SK-N-SH (cell line): Measurements from ENCODE around the gene GPR68. TPM values are rescaled to one million over a fixed set of nuclear protein-coding genes. Genes with fewer than 3 reads are reported as not detected.

ENCODE experiments used
- CTCF ChIA-PET: fragments of 300-600, 350-600 bp; formaldehyde crosslinking; extraction: SDS; loops from one replicate; lab custom pipeline; 2021; lab: Yijun Ruan, JAX
- POLR2A ChIA-PET: fragments of 350-600 bp; sonication (Branson Sonifier 250); formaldehyde crosslinking; extraction: SDS; loops from one replicate; lab custom pipeline; 2020; ENCODE audit warnings: antibody characterized with exemption, inconsistent platforms; lab: Yijun Ruan, JAX
- DNase-seq: peaks from one replicate; pipeline ENCODE4 v3.0.0; 2012
- H2AFZ ChIP-seq: fragments of 200-600 bp; sonication (generic); 2 replicates; pipeline ENCODE4 v1.8.1; 2016; ENCODE audit warnings: antibody characterized with exemption, mild to moderate bottlenecking, low read depth
- H3F3A ChIP-seq: fragments of 200-600 bp; sonication (generic); replicated peaks from 2 replicates; pipeline ENCODE3; 2016; ENCODE audit warnings: antibody characterized with exemption, mild to moderate bottlenecking; ENCODE audit not compliant: insufficient read depth
- H3K27ac ChIP-seq, 2 experiments: fragments of 200-500 bp in 1 of 2; fragments of 200-600 bp in 1 of 2; sonication (Bioruptor generic) in 1 of 2; sonication (generic), shearing (Covaris generic) in 1 of 2; 2 replicates each; pipeline versions ENCODE4 v1.5.1 to v1.6.1; 2014 to 2016; ENCODE audit warnings: low read depth in 2 of 2, inconsistent platforms in 1 of 2, low read length in 1 of 2, mild to moderate bottlenecking in 1 of 2, mixed read lengths in 1 of 2
- H3K27me3 ChIP-seq: fragments of 200-600 bp; sonication (generic), shearing (Covaris generic); 2 replicates; pipeline ENCODE4 v1.6.1; 2016; ENCODE audit warnings: mixed run types; ENCODE audit not compliant: insufficient read depth
- H3K36me3 ChIP-seq, 2 experiments: fragments of 200-500 bp in 1 of 2; fragments of 200-600 bp in 1 of 2; sonication (Bioruptor generic) in 1 of 2; sonication (generic) in 1 of 2; replicated peaks in 1 of 2; 2 replicates each; pipeline versions ENCODE3 to v1.5.1; 2014 to 2016; ENCODE audit warnings: low read length in 1 of 2, mild to moderate bottlenecking in 1 of 2; ENCODE audit not compliant: insufficient read depth in 2 of 2, control insufficient read depth in 1 of 2
- H3K4me1 ChIP-seq, 2 experiments: fragments of 200-500 bp in 1 of 2; fragments of 200-600 bp in 1 of 2; sonication (Bioruptor generic) in 1 of 2; sonication (generic), shearing (Covaris generic) in 1 of 2; 2 replicates each; pipeline versions ENCODE4 v1.5.1 to v1.6.1; 2014 to 2016; ENCODE audit warnings: low read depth in 1 of 2, low read length in 1 of 2, mixed run types in 1 of 2; ENCODE audit not compliant: insufficient read depth in 2 of 2, control insufficient read depth in 1 of 2
- H3K4me2 ChIP-seq: fragments of 200-600 bp; sonication (generic), shearing (Covaris generic); 2 replicates; pipeline ENCODE4 v1.6.1; 2017; ENCODE audit warnings: mixed run types
- H3K4me3 ChIP-seq, 2 experiments: fragments of 200-500 bp in 1 of 2; fragments of 200-600 bp in 1 of 2; sonication (Bioruptor generic) in 1 of 2; sonication (generic), shearing (Covaris generic) in 1 of 2; 2 replicates each; pipeline versions ENCODE4 v1.5.1 to v1.8.1; 2014 to 2016; ENCODE audit warnings: low read depth in 2 of 2, inconsistent platforms in 1 of 2, low read length in 1 of 2, mild to moderate bottlenecking in 1 of 2, mixed read lengths in 1 of 2, moderate library complexity in 1 of 2
- H3K79me2 ChIP-seq: fragments of 200-600 bp; sonication (generic); 2 replicates; pipeline ENCODE4 v1.8.1; 2017; ENCODE audit warnings: mild to moderate bottlenecking; ENCODE audit not compliant: insufficient read depth
- H3K9ac ChIP-seq: fragments of 200-600 bp; sonication (generic); 2 replicates; pipeline ENCODE4 v1.6.1; 2017; ENCODE audit warnings: mixed run types
- H3K9me2 ChIP-seq: fragments of 200-600 bp; sonication (generic); 2 replicates; pipeline ENCODE4 v1.6.1; 2017; ENCODE audit warnings: mixed run types
- H3K9me3 ChIP-seq: fragments of 200-600 bp; sonication (generic); 2 replicates; pipeline ENCODE4 v1.6.1; 2017; ENCODE audit warnings: mixed run types, mild to moderate bottlenecking, moderate library complexity
- H4K20me1 ChIP-seq: fragments of 200-600 bp; sonication (generic); 2 replicates; pipeline ENCODE4 v1.6.1; 2017; ENCODE audit warnings: mild to moderate bottlenecking, mixed run types; ENCODE audit not compliant: insufficient read depth
- ELF1 ChIP-seq: IDR thresholded peaks from 2 replicates; pipeline ENCODE4 v1.4.0; 2012
- FOXJ3 ChIP-seq: sonication (generic); formaldehyde crosslinking; IDR thresholded peaks from 2 replicates; pipeline ENCODE4 v1.5.1; 2020; ENCODE audit warnings: mild to moderate bottlenecking, missing genetic modification reagents
- GABPA ChIP-seq: IDR thresholded peaks from 2 replicates; pipeline ENCODE4 v1.4.0; 2012; ENCODE audit warnings: low read depth, mild to moderate bottlenecking
- GATA2 ChIP-seq: sonication (generic); formaldehyde crosslinking; IDR thresholded peaks from 2 replicates; pipeline ENCODE4 v1.5.0; 2020; ENCODE audit warnings: mild to moderate bottlenecking, missing genetic modification reagents
- MXI1 ChIP-seq: IDR thresholded peaks from 2 replicates; pipeline ENCODE4 v1.6.1; 2012; ENCODE audit warnings: mild to moderate bottlenecking, low read depth, low read length, improper control_type of control experiment
- NRF1 ChIP-seq: IDR thresholded peaks from 2 replicates; pipeline ENCODE4 v1.6.1; 2012; ENCODE audit warnings: low read depth, mild to moderate bottlenecking, low read length
- RAD21 ChIP-seq: IDR thresholded peaks from 2 replicates; pipeline ENCODE4 v1.6.1; 2012; ENCODE audit warnings: mild to moderate bottlenecking, low read length
- SMC3 ChIP-seq: IDR thresholded peaks from 2 replicates; pipeline ENCODE4 v1.6.1; 2012; ENCODE audit warnings: low read depth, low read length, improper control_type of control experiment
- TAF1 ChIP-seq: IDR thresholded peaks from 2 replicates; pipeline ENCODE4 v1.6.1; 2012; ENCODE audit warnings: low read depth, mild to moderate bottlenecking, low read length, moderate library complexity, borderline replicate concordance
- USF2 ChIP-seq: fragments of 150-350 bp; IDR thresholded peaks from 2 replicates; pipeline ENCODE4 v1.6.1; 2017; ENCODE audit warnings: antibody characterized with exemption, low read length, low read depth, borderline replicate concordance
- WGBS: methylation state at CpG from one replicate; pipeline ENCODE4 v1.1.6; 2017; ENCODE audit warnings: low lambda C conversion rate; 5-methylcytosine and 5-hydroxymethylcytosine counted together
- polyA plus RNA-seq, 3 experiments: library from polyadenylated mRNA; depleted of rRNA; stranded (reverse); fragments of >200 nt; gene quantifications; 2 replicates each; pipeline ENCODE4 v1.2.3, GENCODE V29; 2012
- TF ChIP-seq, protein P1 (sequence below): IDR thresholded peaks from 2 replicates; pipeline ENCODE4 v1.4.0; 2012; ENCODE audit warnings: low read depth, borderline replicate concordance
- TF ChIP-seq, protein P2 (sequence below): IDR thresholded peaks from 2 replicates; pipeline ENCODE4 v1.4.0; 2012; ENCODE audit warnings: low read depth
- TF ChIP-seq, protein P3 (sequence below): IDR thresholded peaks from 2 replicates; pipeline ENCODE4; 2012

Gene GPR68
- polyA plus RNA-seq, 1 of the 3 experiments (the other 2 are of a cell fraction) = 0.18 TPM

GRCh38 chr14:91215381-91215780, 29.1 kb downstream of the GPR68 start (continued):
- no peak for TF ChIP-seq USF2
- TF ChIP-seq NRF1 = no peak
- TF ChIP-seq ELF1 = no peak
- TF ChIP-seq, protein P1, sequence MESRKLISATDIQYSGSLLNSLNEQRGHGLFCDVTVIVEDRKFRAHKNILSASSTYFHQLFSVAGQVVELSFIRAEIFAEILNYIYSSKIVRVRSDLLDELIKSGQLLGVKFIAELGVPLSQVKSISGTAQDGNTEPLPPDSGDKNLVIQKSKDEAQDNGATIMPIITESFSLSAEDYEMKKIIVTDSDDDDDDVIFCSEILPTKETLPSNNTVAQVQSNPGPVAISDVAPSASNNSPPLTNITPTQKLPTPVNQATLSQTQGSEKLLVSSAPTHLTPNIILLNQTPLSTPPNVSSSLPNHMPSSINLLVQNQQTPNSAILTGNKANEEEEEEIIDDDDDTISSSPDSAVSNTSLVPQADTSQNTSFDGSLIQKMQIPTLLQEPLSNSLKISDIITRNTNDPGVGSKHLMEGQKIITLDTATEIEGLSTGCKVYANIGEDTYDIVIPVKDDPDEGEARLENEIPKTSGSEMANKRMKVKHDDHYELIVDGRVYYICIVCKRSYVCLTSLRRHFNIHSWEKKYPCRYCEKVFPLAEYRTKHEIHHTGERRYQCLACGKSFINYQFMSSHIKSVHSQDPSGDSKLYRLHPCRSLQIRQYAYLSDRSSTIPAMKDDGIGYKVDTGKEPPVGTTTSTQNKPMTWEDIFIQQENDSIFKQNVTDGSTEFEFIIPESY = no peak

DNA sequence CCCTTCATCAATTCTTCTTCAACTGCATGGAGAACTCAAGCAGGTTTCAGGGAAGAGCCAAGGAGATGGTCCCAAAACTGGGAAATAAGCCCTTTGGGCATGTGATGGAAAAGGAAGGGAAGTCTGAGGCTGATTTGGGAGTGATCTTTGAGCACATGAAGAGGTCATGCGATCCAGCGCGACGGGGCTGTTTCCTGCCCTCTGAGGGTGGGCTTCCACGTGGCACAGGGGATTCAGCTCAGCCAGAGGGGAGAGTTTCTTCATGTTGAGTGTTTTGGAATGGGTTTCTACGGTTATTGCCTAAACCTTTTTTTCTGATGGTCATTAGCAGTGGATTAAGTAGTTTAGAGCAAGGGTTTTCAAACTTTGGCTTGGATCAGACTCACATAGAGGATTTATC, 30.2 kb downstream of the GPR68 start:
- no peaks in the 10 kb centered on the region for H3K79me2 ChIP-seq
- H3K36me3 ChIP-seq = peaks cover 6 to 9% of the 10 kb centered on the region in 2 experiments
- no peaks in the 10 kb centered on the region for H3K27me3 ChIP-seq
- H3K27ac ChIP-seq = no peak overlapping the region
- no peaks in the 10 kb centered on the region for H3K9me3 ChIP-seq
- no peak overlapping the region for H2AFZ ChIP-seq
- TF ChIP-seq FOXJ3 (CRISPR knock-in tag) (no peak), ELF1 (no peak), USF2 (no peak)
- TF ChIP-seq, all 33 proteins: peak for 0
- 90% methylated on average over 6 of the region's 6 CpGs for WGBS
- Histone ChIP-seq H3K9me2 (no peaks in the 10 kb centered on the region), H3K4me2 (no peak overlapping the region), H4K20me1 (no peaks in the 10 kb centered on the region), H3K9ac (no peak overlapping the region), H3K4me3 (no peak overlapping the region), H3F3A (no peaks in the 10 kb centered on the region), H3K4me1 (no peaks in the 10 kb centered on the region)
- DNase-seq = no peak
- ChIA-PET POLR2A (no interaction called here), CTCF (no interaction called here)

- no peaks in the 10 kb centered on the region for H3K79me2 ChIP-seq
- no peak overlapping the region for H3K27ac ChIP-seq
- H2AFZ ChIP-seq = no peak overlapping the region
- POLR2A ChIA-PET = no interaction called here
- no peaks in the 10 kb centered on the region for H3K4me1 ChIP-seq
- H3K4me2 ChIP-seq = no peak overlapping the region
- no peaks in the 10 kb centered on the region for H3K27me3 ChIP-seq
- WGBS = 95% methylated on average over 2 of the region's 2 CpGs
- H3K4me3 ChIP-seq = no peak overlapping the region
- H3F3A ChIP-seq = no peaks in the 10 kb centered on the region
- H3K36me3 ChIP-seq = peaks cover 4 to 9% of the 10 kb centered on the region in 2 experiments
- H4K20me1 ChIP-seq = no peaks in the 10 kb centered on the region
- CTCF ChIA-PET = no interaction called here
- no peaks in the 10 kb centered on the region for H3K9me2 ChIP-seq
- DNase-seq = no peak
- H3K9ac ChIP-seq = no peak overlapping the region
- H3K9me3 ChIP-seq = no peaks in the 10 kb centered on the region
- TF ChIP-seq GABPA (no peak), MXI1 (no peak), RAD21 (no peak), USF2 (no peak), ELF1 (no peak), GATA2 (CRISPR knock-in tag) (no peak), TAF1 (no peak), SMC3 (no peak)
- TF ChIP-seq, protein P1 = no peak
- TF ChIP-seq, protein P2, sequence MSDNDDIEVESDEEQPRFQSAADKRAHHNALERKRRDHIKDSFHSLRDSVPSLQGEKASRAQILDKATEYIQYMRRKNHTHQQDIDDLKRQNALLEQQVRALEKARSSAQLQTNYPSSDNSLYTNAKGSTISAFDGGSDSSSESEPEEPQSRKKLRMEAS = no peak
- TF ChIP-seq, protein P3, sequence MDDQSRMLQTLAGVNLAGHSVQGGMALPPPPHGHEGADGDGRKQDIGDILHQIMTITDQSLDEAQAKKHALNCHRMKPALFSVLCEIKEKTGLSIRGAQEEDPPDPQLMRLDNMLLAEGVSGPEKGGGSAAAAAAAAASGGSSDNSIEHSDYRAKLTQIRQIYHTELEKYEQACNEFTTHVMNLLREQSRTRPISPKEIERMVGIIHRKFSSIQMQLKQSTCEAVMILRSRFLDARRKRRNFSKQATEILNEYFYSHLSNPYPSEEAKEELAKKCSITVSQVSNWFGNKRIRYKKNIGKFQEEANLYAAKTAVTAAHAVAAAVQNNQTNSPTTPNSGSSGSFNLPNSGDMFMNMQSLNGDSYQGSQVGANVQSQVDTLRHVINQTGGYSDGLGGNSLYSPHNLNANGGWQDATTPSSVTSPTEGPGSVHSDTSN = no peak
Observed at GRCh38 chr14:91211017-91211416, 33.5 kb downstream of the GPR68 start.
